Glomerular visceral epithelial cell (primary cell): Measurements from ENCODE around the gene G2E3.
A peak's percentile ranks its signal among the peaks of the same experiment; 100 is the strongest.
"Not testable (repeated sequence)": the region's sequence is repeated elsewhere in the genome, so short reads cannot be mapped to it uniquely, and the experiment has no call there.

Experiments used
- DNase-seq: peaks from one replicate; pipeline ENCODE4 v3.0.0-alpha.2; 2016; ENCODE audit errors: extremely low spot score

Gene G2E3

DNA sequence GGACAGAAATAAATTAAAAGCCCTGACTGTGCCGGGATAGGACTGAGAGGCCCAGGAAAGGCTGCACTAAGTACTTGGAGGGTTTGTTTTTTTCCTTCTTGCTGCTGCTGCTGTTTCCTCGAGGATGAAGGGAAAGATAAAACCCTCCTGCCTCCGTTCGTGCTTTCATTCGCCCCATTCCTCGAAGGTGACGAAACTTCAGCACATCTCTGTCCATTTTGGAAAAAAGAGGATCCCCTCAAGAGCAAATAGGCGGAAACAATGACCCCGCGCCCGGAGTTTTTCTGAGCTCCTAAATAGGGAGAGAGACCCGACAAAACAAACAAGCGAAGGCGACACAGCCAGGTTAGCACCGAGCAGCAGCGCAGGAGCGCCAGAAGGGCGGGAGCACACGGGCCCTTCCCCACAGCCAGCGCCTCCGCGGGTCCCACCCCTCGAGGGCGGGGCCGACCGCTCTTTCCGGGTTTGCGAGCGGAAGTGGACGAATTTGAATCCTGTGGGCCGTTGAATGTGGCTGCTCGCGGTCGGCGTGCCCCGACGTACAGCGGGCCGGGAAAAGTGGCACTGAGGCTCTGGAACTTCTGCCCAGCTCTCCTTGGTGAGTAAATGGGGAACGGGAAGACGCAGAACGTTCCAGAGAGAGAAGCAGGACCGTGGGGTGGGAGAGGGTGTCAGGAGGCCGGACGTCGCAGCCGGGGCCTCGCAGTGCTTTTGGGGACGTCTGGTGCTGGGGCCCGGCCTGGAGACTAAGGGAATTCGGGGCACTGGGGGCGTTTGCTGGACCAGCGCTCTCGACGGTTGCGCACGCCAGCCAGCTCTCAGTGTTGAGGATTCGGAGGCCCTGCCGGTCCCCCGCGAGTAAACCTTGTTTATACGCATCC lies at the start of gene G2E3:
G2E3 (plus strand) TSS at position 484 of the 881 bp plus-strand sequence. CDS start 21,922 bp downstream, outside the sequence.
- DNase-seq: peak; percentile 85

GRCh38 chr14:30517737-30518136 lies 41.2 kb upstream of the G2E3 start:
- DNase-seq: no peak

GRCh38 chr14:30518867-30519560 lies 39.9 kb upstream of the G2E3 start:
- no peak for DNase-seq

DNA sequence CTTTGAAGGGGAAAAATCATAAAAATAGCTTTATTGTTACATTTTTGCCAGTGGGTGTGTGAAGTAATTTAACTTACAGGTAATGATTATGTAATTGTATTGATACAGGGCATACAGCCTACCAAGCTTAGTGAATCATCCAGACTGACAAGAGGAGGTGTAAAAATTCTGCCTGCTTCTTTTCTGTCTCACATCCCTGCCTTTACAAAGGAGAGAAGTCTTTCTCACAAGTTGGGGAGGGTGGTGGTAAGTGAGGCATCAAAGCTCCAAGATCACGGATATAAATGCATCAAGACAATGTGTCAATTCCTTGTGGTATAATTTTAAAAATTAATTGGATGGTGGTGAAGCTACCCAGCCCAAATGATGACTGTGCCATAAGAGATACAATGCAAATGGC lies 39.0 kb upstream of the G2E3 start:
- no peak for DNase-seq

- no peak for DNase-seq
Observed at GRCh38 chr14:30520536-30520935, 38.4 kb upstream of the G2E3 start.

DNA sequence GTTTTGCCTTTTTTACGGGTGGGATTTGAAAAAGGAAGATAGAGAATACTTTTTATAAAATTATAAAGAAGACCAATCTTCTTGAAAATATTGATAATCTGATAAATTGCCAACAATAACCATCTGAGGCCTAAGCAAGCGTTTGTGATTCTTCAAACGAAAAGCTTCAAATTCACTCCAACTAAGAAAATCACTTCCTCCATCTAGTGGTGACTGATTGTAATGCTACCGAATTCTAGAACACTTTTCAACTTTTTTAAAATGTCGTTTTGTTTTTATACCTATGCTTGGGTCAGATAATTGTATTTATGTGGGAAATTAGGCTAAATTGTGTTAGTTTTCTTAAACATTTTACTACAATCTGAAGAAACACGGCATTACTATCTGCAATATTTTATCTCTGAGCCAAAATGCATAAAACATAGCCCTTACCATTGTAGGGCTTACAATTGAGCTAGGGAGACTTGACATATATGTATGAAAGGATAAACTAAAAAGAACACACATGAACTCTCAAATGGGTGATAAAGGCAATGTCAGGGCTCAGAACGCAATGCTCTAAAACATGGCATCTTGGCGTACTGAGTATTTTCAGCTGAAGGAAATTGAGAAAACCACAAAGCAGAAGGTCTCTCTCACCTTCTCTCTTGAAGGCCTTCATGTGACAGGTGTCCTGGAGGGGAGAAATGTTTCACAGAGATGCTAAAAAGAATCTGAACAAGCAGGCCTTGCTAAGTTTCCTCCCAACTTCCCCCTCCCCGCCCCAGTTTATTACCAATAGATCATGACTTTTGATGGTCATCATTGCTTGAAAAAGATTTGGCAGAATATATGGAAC lies 36.8 kb upstream of the G2E3 start:
- DNase-seq: peak; percentile 27

DNA sequence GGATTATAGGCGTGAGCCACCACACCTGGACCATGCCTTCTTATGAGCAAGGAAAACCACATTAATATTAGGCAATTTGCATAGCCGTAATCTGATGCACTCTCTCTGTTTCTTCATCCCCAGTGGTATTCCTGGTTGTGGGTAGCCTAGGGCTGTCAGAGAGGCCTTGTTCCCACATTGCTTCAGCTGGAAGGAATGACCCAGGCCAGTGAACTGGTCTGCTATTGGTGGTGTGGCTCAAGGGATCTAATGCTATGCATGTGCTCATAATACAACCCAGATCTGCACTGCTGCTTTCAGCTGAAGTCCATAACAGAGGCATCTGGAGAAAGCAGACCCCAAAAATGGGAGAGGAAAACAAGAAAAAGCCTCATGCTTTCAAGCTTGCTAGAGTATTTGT lies 33.1 kb upstream of the G2E3 start:
- DNase-seq: no peak

- no peak for DNase-seq
Observed at GRCh38 chr14:30527196-30527595, 31.8 kb upstream of the G2E3 start.

DNA sequence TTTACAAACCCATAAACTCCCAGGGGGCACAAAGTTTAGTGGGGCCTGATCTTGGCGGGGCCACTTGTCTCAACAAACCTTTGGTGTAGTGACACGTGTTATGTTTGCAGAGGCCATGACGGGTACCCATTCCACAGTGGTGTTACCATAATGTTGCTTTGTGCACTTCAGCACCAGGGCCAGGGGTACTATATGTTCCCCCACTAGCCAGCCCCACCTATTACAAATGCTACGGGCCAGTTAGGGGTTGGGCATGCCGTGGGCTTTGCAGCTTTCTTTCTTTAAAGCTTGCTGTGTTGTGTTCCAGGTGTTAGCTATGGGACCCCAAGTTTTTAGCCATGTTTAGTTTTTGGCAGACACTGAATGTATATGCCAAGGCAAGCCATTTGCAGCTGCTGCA lies 30.8 kb upstream of the G2E3 start:
- no peak for DNase-seq

DNA sequence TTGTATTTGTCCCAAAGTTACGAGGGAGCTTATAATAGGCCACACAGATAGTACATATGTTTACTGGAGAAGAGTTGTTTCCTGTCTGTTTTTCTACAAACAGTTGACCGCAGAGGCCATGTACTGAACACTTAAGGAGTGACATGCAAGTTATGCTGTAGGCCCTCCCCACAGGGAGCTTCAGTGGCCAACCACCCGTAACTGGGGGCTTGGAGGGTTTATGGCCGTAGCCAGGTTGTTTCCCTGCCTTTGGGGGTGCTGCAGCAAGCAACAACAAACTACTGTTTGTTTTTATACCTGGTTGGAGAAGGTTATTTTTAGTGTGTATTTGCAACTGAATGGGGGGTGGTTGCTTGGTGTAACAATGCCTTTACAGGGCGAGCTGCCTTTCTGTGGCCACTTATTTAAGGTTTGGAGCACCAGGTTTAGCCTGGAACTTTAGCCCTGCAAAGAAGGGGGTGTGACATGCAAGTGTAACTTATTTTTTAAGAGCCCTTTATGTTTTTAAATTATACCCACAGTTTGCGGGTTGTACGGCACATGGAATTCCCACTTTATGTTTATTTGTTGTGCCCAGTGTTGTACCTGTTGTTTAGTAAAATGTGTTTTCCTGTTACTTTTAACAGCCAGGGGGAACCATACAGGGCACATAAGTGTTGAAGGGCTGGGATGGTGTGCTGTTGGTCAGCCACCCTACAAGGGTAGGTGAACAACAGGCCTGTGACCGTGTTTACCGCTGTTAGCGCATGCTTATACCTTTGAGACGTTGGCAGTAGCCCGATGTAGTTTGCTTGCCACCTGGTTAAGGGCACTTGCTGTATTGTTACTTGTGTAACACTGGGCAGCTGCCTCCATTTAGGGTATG lies 29.9 kb upstream of the G2E3 start:
- no peak for DNase-seq

- no peak for DNase-seq
Observed at GRCh38 chr14:30532264-30532663, 26.7 kb upstream of the G2E3 start.

DNA sequence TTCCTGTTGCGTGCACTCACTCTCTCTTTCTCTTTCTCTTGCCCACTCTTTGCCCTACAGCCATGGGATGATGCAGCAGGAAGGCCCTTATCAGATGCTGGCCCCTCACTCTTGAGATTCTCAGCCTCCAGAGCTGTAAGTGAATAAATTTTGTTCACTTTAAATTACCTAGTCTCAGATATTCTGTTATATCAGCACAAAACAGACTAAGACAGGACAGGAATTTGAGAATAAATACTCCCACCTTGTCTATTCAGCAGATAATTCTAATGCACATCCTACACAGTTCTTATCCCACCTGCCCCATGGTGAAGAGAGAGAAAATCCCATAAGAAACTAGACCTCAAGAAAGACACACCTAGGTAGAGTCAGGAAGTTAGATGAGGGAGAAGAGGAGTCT lies 25.8 kb upstream of the G2E3 start:
- no peak for DNase-seq

- no peak for DNase-seq
Observed at GRCh38 chr14:30541318-30541717, 17.6 kb upstream of the G2E3 start.

- DNase-seq: not testable (repeated sequence)
Observed at GRCh38 chr14:30546735-30547134, 12.2 kb upstream of the G2E3 start.

DNA sequence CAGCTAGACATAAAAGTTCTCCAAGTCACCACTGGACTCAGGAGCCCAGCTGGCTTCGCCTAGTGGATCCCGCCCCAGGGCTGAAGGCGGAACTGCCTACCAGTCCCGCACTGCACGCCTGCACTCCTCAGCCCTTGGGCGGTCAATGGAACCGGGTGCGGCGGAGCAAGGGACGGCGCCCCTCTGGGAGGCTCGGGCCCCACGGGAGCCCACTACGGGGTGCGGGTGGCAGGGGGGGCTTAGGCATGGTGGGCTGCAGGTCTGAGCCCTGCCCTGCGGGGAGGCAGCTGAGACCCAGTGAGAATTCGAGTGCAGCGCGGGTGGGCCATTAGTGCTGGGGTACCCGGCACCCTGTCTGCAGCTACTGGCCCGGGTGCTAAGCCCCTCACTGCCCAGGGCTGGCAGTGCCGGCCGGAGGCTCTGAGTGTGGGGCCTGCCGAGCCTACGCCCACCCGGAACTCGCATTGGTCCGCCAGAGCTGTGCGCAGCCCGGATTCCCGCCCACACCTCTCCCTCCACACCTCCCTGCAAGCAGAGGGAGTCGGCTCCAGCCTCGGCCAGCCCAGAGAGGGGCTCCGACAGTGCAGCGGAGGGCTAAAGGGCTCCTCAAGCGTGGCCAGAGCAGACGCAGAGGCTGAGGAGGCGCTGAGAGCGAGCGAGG lies 11.4 kb upstream of the G2E3 start:
- DNase-seq: no peak

DNA sequence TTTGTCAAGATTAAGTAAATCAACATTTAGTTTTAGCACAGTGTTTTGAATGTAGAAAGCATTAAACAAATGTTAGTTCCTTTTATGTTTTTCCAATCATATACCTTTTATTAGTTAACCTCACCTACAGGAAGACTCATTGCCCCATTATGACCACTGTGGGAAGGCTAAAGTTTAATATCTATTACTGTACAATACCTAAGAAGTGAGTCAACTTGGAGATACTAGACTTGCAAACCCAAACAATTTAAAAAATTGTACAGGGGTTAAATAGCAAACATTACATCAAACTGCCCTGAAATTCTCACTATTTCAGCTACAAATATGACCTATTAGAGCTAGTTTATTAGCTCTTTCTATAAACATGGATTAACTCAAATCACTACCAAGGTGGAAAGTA lies 8.6 kb upstream of the G2E3 start:
- DNase-seq: peak; percentile 35

- DNase-seq: peak; percentile 35
Observed at GRCh38 chr14:30551460-30551859, 7.5 kb upstream of the G2E3 start.

GRCh38 chr14:30553311-30553989 lies 5.5 kb upstream of the G2E3 start:
- peak; percentile 53 for DNase-seq

DNA sequence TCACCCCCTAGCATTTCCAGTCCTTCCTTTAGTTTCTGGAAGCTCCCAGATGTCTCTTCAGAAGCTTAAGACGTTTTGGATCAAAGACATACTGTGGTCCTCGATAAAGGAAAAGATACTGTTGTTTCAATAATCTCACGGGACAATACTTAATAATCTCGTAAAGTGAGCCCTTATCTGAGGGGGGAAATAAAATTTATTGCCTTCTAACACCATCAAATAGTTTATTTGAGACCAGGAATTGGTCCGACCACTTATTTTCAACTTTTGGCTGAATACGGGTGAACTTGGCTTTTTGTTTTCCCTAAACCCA lies 640 bp upstream of the G2E3 start:
- DNase-seq: no peak

DNA sequence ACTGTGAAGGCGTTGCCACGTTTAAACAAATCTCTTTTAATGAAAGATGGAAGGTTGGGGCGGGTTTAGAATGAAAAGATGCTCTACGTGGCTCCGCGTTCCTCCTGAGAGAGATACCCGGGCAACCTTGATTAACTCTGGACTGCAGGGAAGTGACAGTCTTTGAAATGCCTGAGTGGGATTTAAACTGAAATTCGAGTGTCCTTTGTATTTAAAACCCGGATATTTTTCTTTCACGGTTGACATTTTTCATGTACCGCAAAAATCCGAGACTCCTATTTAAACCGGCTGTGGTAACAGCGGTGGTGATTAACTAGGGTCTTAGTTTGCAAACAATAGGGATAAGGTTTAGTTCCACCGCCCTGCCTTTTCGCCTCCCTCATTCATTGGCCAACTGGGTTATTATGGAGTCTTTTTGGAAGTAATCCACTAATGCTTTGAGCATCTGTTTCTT lies 707 bp downstream of the G2E3 start:
- DNase-seq: peak; percentile 49
